KMS-11 (cell line): ENCODE measurements around the gene AASS.

Experiments
- H2AFZ ChIP-seq: fragments of 200-600 bp; sonication (generic); 2 replicates; pipeline ENCODE4 v1.6.1; 2016; ENCODE audit warnings: antibody characterized with exemption, mixed run types, low read depth
- H3K27ac ChIP-seq: fragments of 200-600 bp; sonication (generic); 2 replicates; pipeline ENCODE4 v1.6.1; 2016; ENCODE audit warnings: mild to moderate bottlenecking, mixed run types
- H3K27me3 ChIP-seq: fragments of 200-600 bp; sonication (generic); 2 replicates; pipeline ENCODE4 v1.6.1; 2017; ENCODE audit warnings: mild to moderate bottlenecking, low read depth, mixed run types, moderate library complexity; ENCODE audit not compliant: insufficient read depth
- H3K36me3 ChIP-seq: fragments of 200-600 bp; sonication (generic); 2 replicates; pipeline ENCODE4 v1.6.1; 2017; ENCODE audit warnings: mild to moderate bottlenecking, mixed run types; ENCODE audit not compliant: insufficient read depth
- H3K4me1 ChIP-seq: fragments of 200-600 bp; sonication (generic); 2 replicates; pipeline ENCODE4 v1.6.1; 2016; ENCODE audit warnings: mild to moderate bottlenecking, low read depth, mixed run types; ENCODE audit not compliant: poor library complexity, severe bottlenecking
- H3K4me2 ChIP-seq: fragments of 200-600 bp; sonication (generic); 2 replicates; pipeline ENCODE4 v1.7.0; 2016; ENCODE audit warnings: mild to moderate bottlenecking, mixed run types
- H3K4me3 ChIP-seq: fragments of 200-600 bp; sonication (generic); IDR thresholded peaks from 2 replicates; pipeline ENCODE4 v1.6.1; 2017; ENCODE audit warnings: low read depth, low read length, mixed read lengths; ENCODE audit not compliant: insufficient read depth
- H3K79me2 ChIP-seq: fragments of 200-600 bp; sonication (generic); 2 replicates; pipeline ENCODE4 v1.6.1; 2016; ENCODE audit warnings: low read depth, mixed run types; ENCODE audit not compliant: insufficient read depth
- H3K9ac ChIP-seq: fragments of 200-600 bp; sonication (generic); 2 replicates; pipeline ENCODE4 v1.6.1; 2016; ENCODE audit warnings: mild to moderate bottlenecking, mixed run types
- H4K20me1 ChIP-seq: fragments of 200-600 bp; sonication (generic); 2 replicates; pipeline ENCODE4 v1.6.1; 2016; ENCODE audit warnings: mild to moderate bottlenecking, mixed run types; ENCODE audit not compliant: insufficient read depth
- TF ChIP-seq, protein P1 (sequence below): fragments of 200-600 bp; sonication (generic); conservative IDR thresholded peaks from 2 replicates; pipeline ENCODE4 v1.6.1; 2017; ENCODE audit warnings: low read depth, mild to moderate bottlenecking, antibody characterized with exemption, low read length, moderate library complexity, mixed read lengths

AASS gene

DNA sequence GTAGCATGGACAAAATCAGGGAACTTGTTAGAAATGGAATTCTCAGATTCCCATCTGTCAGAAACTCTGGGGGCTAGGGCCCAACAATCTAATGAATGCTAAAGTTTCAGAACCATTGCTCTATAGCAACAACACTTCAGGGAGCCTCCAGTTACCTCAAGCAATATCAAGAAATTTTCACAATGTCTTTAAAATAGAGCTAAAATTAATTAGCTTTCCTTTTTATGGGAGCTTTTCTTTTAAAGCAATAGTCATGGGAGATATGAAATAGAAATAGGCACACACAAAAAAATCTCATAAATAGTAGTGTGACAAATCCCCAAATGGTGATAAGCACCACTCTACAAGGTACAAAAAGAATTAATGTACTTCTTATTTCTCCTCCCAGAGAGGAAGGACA is 80.9 kb downstream of the AASS start:
- Histone ChIP-seq H3K9ac (no peak overlapping the region), H3K36me3 (no peaks in the 10 kb centered on the region), H3K4me1 (no peaks in the 10 kb centered on the region), H3K4me3 (no peak overlapping the region), H3K27me3 (no peaks in the 10 kb centered on the region), H3K79me2 (no peaks in the 10 kb centered on the region), H2AFZ (no peak overlapping the region), H3K4me2 (no peak overlapping the region), H4K20me1 (no peaks in the 10 kb centered on the region), H3K27ac (no peak overlapping the region)
- TF ChIP-seq, protein P1, sequence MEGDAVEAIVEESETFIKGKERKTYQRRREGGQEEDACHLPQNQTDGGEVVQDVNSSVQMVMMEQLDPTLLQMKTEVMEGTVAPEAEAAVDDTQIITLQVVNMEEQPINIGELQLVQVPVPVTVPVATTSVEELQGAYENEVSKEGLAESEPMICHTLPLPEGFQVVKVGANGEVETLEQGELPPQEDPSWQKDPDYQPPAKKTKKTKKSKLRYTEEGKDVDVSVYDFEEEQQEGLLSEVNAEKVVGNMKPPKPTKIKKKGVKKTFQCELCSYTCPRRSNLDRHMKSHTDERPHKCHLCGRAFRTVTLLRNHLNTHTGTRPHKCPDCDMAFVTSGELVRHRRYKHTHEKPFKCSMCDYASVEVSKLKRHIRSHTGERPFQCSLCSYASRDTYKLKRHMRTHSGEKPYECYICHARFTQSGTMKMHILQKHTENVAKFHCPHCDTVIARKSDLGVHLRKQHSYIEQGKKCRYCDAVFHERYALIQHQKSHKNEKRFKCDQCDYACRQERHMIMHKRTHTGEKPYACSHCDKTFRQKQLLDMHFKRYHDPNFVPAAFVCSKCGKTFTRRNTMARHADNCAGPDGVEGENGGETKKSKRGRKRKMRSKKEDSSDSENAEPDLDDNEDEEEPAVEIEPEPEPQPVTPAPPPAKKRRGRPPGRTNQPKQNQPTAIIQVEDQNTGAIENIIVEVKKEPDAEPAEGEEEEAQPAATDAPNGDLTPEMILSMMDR = no peak

- H3K9ac ChIP-seq = no peak overlapping the region
- no peak overlapping the region for H3K4me2 ChIP-seq
These were observed 84.5 kb downstream of the AASS start for GRCh38 chr7:122059542-122059941.

DNA sequence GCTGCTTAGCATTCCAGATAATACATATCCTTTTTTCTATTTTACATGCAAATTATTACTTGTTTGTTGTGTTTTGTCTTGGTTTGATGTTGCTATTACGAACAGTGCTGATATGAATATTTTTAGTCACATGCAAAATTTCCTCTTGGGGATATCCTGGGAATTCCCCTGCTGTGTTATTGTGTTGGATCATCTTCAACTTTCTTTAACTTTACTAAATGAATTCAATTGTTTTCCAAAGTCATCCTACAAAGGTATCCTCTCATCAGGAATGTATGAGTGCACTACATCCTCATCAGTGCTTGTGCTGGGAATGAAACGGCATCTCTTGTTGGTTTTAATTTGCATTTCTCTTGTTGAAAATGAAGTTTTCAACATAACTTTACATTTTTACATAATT is 87.1 kb downstream of the AASS start:
- H3K27ac ChIP-seq = no peak overlapping the region
- no peak overlapping the region for H3K4me2 ChIP-seq
- H3K4me1 ChIP-seq = no peaks in the 10 kb centered on the region
- no peak overlapping the region for H3K9ac ChIP-seq
- no peak overlapping the region for H3K4me3 ChIP-seq
- H3K36me3 ChIP-seq = no peaks in the 10 kb centered on the region
- no peaks in the 10 kb centered on the region for H4K20me1 ChIP-seq
- TF ChIP-seq, protein P1 = no peak
- no peaks in the 10 kb centered on the region for H3K79me2 ChIP-seq
- H3K27me3 ChIP-seq = no peaks in the 10 kb centered on the region
- no peak overlapping the region for H2AFZ ChIP-seq

More at GRCh38 chr7:122059542-122059941, 84.5 kb downstream of the AASS start:
- H3K4me1 ChIP-seq = no peaks in the 10 kb centered on the region
- H3K27me3 ChIP-seq = no peaks in the 10 kb centered on the region
- no peak overlapping the region for H3K27ac ChIP-seq
- H3K36me3 ChIP-seq = no peaks in the 10 kb centered on the region
- H3K4me3 ChIP-seq = no peak overlapping the region
- H2AFZ ChIP-seq = no peak overlapping the region
- H3K79me2 ChIP-seq = no peaks in the 10 kb centered on the region
- TF ChIP-seq, protein P1 = no peak
- no peaks in the 10 kb centered on the region for H4K20me1 ChIP-seq

- no peaks in the 10 kb centered on the region for H3K79me2 ChIP-seq
- H4K20me1 ChIP-seq = no peaks in the 10 kb centered on the region
- H3K4me3 ChIP-seq = no peak overlapping the region
- H2AFZ ChIP-seq = no peak overlapping the region
- H3K4me1 ChIP-seq = no peaks in the 10 kb centered on the region
- no peak overlapping the region for H3K27ac ChIP-seq
- H3K27me3 ChIP-seq = no peaks in the 10 kb centered on the region
- no peak overlapping the region for H3K4me2 ChIP-seq
- TF ChIP-seq, protein P1 = no peak
- H3K36me3 ChIP-seq = no peaks in the 10 kb centered on the region
- H3K9ac ChIP-seq = no peak overlapping the region
These were observed 89.0 kb downstream of the AASS start for GRCh38 chr7:122055073-122055472.

DNA sequence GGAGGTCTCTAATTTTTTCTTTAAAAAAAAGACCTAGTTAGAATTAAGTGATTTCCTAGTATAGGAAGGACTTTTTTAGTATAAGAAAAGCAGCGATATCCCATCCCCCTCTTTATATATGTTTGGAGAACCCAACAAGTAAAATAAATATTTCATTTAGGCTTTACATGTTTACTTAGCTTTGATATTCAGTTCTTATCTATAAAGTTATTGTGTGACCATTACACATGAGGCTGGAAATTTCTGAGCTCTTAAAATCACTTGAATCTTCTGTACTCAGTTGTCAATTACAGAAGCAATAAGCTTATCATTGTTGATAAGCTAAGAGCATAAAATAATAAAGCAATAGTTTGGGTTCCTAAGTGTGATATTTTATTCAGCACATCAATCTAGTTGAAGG is 89.7 kb downstream of the AASS start:
- Histone ChIP-seq H3K27me3 (no peaks in the 10 kb centered on the region), H3K36me3 (no peaks in the 10 kb centered on the region), H3K4me3 (no peak overlapping the region), H4K20me1 (no peaks in the 10 kb centered on the region), H3K4me1 (no peaks in the 10 kb centered on the region), H3K4me2 (no peak overlapping the region), H3K9ac (no peak overlapping the region), H3K79me2 (no peaks in the 10 kb centered on the region), H3K27ac (no peak overlapping the region), H2AFZ (no peak overlapping the region)
- TF ChIP-seq, protein P1 = no peak
